GM23338 (cell line): ENCODE results near the gene PPP6R2. TPM values are rescaled to one million over a fixed set of nuclear protein-coding genes. Genes with fewer than 3 reads are reported as not detected.

Source experiments
- ATAC-seq: fragments of 200-7000 bp; cut with Tn5 transposase; 3 replicates; pipeline ENCODE4 v1.9.1; 2020
- DNase-seq: peaks from one replicate; pipeline ENCODE4 v3.0.0-alpha.2; 2015; ENCODE audit warnings: low spot score
- H2AFZ ChIP-seq: fragments of 200-600 bp; sonication (generic); 2 replicates; pipeline ENCODE4 v1.8.0; 2016; ENCODE audit warnings: antibody characterized with exemption, mild to moderate bottlenecking, moderate library complexity
- H3F3A ChIP-seq: fragments of 200-600 bp; sonication (generic); replicated peaks from 2 replicates; pipeline ENCODE4 v1.8.0; 2017; ENCODE audit warnings: antibody characterized with exemption, mixed run types, low read depth
- H3K27ac ChIP-seq: fragments of 200-600 bp; sonication (generic); 2 replicates; pipeline ENCODE4 v1.6.1; 2016; ENCODE audit warnings: low read depth
- H3K27me3 ChIP-seq: fragments of 200-600 bp; sonication (generic); 2 replicates; pipeline ENCODE4 v1.8.0; 2016; ENCODE audit warnings: mild to moderate bottlenecking, mixed run types, moderate library complexity; ENCODE audit not compliant: insufficient read depth
- H3K36me3 ChIP-seq: fragments of 200-600 bp; sonication (generic); 2 replicates; pipeline ENCODE4 v1.8.0; 2016; ENCODE audit warnings: mild to moderate bottlenecking; ENCODE audit not compliant: insufficient read depth
- H3K4me1 ChIP-seq: fragments of 200-600 bp; sonication (generic); 2 replicates; pipeline ENCODE4 v1.8.0; 2016; ENCODE audit warnings: mild to moderate bottlenecking, moderate library complexity; ENCODE audit not compliant: insufficient read depth
- H3K4me2 ChIP-seq: fragments of 200-600 bp; sonication (generic); 2 replicates; pipeline ENCODE4 v1.7.1; 2017; ENCODE audit warnings: mixed run types
- H3K4me3 ChIP-seq: fragments of 200-600 bp; sonication (generic); 2 replicates; pipeline ENCODE4 v1.6.1; 2016; ENCODE audit warnings: mixed run types
- H3K79me2 ChIP-seq: fragments of 200-600 bp; sonication (generic); replicated peaks from 2 replicates; pipeline ENCODE4 v1.8.0; 2017; ENCODE audit warnings: mild to moderate bottlenecking; ENCODE audit not compliant: insufficient read depth
- H3K9me2 ChIP-seq: fragments of 200-600 bp; sonication (generic); 2 replicates; pipeline ENCODE4 v1.8.0; 2017; ENCODE audit not compliant: insufficient read depth
- H4K20me1 ChIP-seq: fragments of 200-600 bp; sonication (generic); replicated peaks from 2 replicates; pipeline ENCODE4 v1.8.0; 2017; ENCODE audit warnings: mild to moderate bottlenecking; ENCODE audit not compliant: insufficient read depth
- H3K27ac Mint-ChIP-seq: 2 replicates; pipeline ENCODE4 v1.8.0; 2020; ENCODE audit warnings: inconsistent platforms, mild to moderate bottlenecking, moderate library complexity, mixed read lengths
- H3K27me3 Mint-ChIP-seq: 3 replicates; pipeline ENCODE4 v1.8.0; 2022; ENCODE audit warnings: low read depth, mild to moderate bottlenecking, moderate library complexity, mixed read lengths, inconsistent platforms; ENCODE audit not compliant: insufficient read depth, poor library complexity
- H3K36me3 Mint-ChIP-seq: 3 replicates; pipeline ENCODE4 v1.8.0; 2021; ENCODE audit warnings: low read depth, mild to moderate bottlenecking, inconsistent platforms, moderate library complexity, mixed read lengths
- H3K4me1 Mint-ChIP-seq: 3 replicates; pipeline ENCODE4 v1.8.0; 2020; ENCODE audit warnings: mild to moderate bottlenecking, inconsistent platforms, mixed read lengths
- H3K4me3 Mint-ChIP-seq: 3 replicates; pipeline ENCODE4 v1.8.0; 2021; ENCODE audit warnings: moderate library complexity, mild to moderate bottlenecking, inconsistent platforms, mixed read lengths
- H3K9me3 Mint-ChIP-seq: 3 replicates; pipeline ENCODE4 v1.8.0; 2020; ENCODE audit warnings: moderate library complexity, mild to moderate bottlenecking, inconsistent platforms, mixed read lengths
- CREB1 ChIP-seq: fragments of 250-450 bp; sonication (Bioruptor Pico); IDR thresholded peaks from 2 replicates; pipeline ENCODE4 v1.5.0; 2020; ENCODE audit warnings: low read depth, mild to moderate bottlenecking, moderate library complexity
- CTCF ChIP-seq, 2 experiments: fragments of 200-600 bp in 1 of 2; sonication (generic) in 1 of 2; conservative IDR thresholded peaks; 2 replicates each; pipeline versions ENCODE4 v1.5.1 to v1.6.1; 2016 to 2017; ENCODE audit warnings: antibody characterized with exemption in 2 of 2, low read depth in 2 of 2, mild to moderate bottlenecking in 2 of 2, moderate library complexity in 1 of 2
- ETS1 ChIP-seq: IDR thresholded peaks from 2 replicates; pipeline ENCODE4 v1.6.1; 2016; ENCODE audit warnings: antibody characterized with exemption
- EZH2 ChIP-seq: fragments of 200-600 bp; sonication (generic); IDR thresholded peaks from one replicate; pipeline ENCODE4 v1.8.0; 2017; ENCODE audit warnings: antibody characterized with exemption, mild to moderate bottlenecking, low read depth; ENCODE audit not compliant: unreplicated experiment
- EZH2phosphoT487 ChIP-seq: fragments of 200-600 bp; sonication (generic); IDR thresholded peaks from one replicate; pipeline ENCODE4 v1.8.1; 2018; ENCODE audit warnings: antibody characterized with exemption; ENCODE audit not compliant: unreplicated experiment
- JUNB ChIP-seq: IDR thresholded peaks from one replicate; pipeline ENCODE4 v1.6.1; 2016; ENCODE audit warnings: antibody characterized with exemption; ENCODE audit not compliant: unreplicated experiment
- NANOG ChIP-seq: IDR thresholded peaks from 2 replicates; pipeline ENCODE4 v1.6.1; 2016; ENCODE audit warnings: antibody characterized with exemption, borderline replicate concordance
- POLR2AphosphoS5 ChIP-seq: IDR thresholded peaks from 2 replicates; pipeline ENCODE4 v1.6.1; 2016; ENCODE audit warnings: antibody characterized with exemption, low read depth
- STAT1 ChIP-seq: IDR thresholded peaks from one replicate; pipeline ENCODE4 v1.6.1; 2016; ENCODE audit warnings: antibody characterized with exemption; ENCODE audit not compliant: unreplicated experiment
- ZNF114 ChIP-seq: fragments of 250-450 bp; sonication (Bioruptor Pico); IDR thresholded peaks from 2 replicates; pipeline ENCODE4 v1.5.0; 2020; ENCODE audit warnings: mild to moderate bottlenecking, moderate library complexity
- ZNF331 ChIP-seq: fragments of 250-450 bp; sonication (Bioruptor Pico); IDR thresholded peaks from 2 replicates; pipeline ENCODE4 v1.5.0; 2020; ENCODE audit warnings: low read depth, mild to moderate bottlenecking, moderate library complexity
- polyA plus RNA-seq: library from polyadenylated mRNA; unstranded; fragments of >200 nt; fragmentation: Nextera tagmentation; extraction: Ambion mirVana; gene quantifications from 2 replicates; pipeline ENCODE4 v1.2.1, GENCODE V29; 2016
- total RNA-seq: library from RNA; depleted of rRNA; stranded (reverse); fragments of >200 nt; shearing (Covaris generic); gene quantifications from 2 replicates; pipeline ENCODE4 v1.2.3, GENCODE V29; 2014

The PPP6R2 gene
- total and polyA plus RNA-seq, 2 experiments from 2014 or later: 11.9 to 45.8 TPM

- TF ChIP-seq EZH2: no peak
- TF ChIP-seq ETS1: no peak
- TF ChIP-seq CTCF (conservative IDR thresholded peaks at IDR 0.05; ENCODE audit: low read depth in 2 of 2): no peak
- no peak for TF ChIP-seq EZH2phosphoT487
- TF ChIP-seq STAT1: no peak
- TF ChIP-seq NANOG: no peak
- TF ChIP-seq ZNF331 (CRISPR knock-in tag): no peak
- TF ChIP-seq ZNF114 (CRISPR knock-in tag): no peak
- TF ChIP-seq CREB1 (CRISPR knock-in tag): no peak
Observed at GRCh38 chr22:50439871-50440331, 96.8 kb downstream of the PPP6R2 start (continued).

- Histone ChIP-seq H4K20me1 (no peaks in the 10 kb centered on the region; the same call in 1 of the 2 replicates), H3K4me1 (no peaks in the 10 kb centered on the region; the same call in 1 of the 2 replicates), H3K36me3 (no peaks in the 10 kb centered on the region), H3F3A (peaks cover 5% of the 10 kb centered on the region; the same call in 1 of the 2 replicates), H3K79me2 (no peaks in the 10 kb centered on the region), H3K9me2 (no peaks in the 10 kb centered on the region), H3K4me3 (no peak overlapping the region), H2AFZ (no peak overlapping the region), H3K27me3 (no peaks in the 10 kb centered on the region), H3K27ac (no peak overlapping the region), H3K4me2 (no peak overlapping the region)
- DNase-seq (no peak), ATAC-seq (peak; percentile 7; the same call in 2 of the 3 replicates)
- TF ChIP-seq CREB1 (CRISPR knock-in tag) (no peak), ZNF114 (CRISPR knock-in tag) (no peak), EZH2 (no peak), CTCF (conservative IDR thresholded peaks at IDR 0.05; ENCODE audit: low read depth in 2 of 2) (no peak), JUNB (no peak), ETS1 (no peak), POLR2AphosphoS5 (no peak), NANOG (no peak)
- no peak overlapping the region for H3K27ac Mint-ChIP-seq
- H3K9me3 Mint-ChIP-seq: no peaks in the 10 kb centered on the region
- peaks cover 21% of the 10 kb centered on the region for H3K27me3 Mint-ChIP-seq
- H3K4me3 Mint-ChIP-seq: no peak overlapping the region
- peaks cover 14% of the 10 kb centered on the region for H3K4me1 Mint-ChIP-seq
- H3K36me3 Mint-ChIP-seq: 0 out of 3 replicates have a peak, but pooled peaks cover 2% of the 10 kb centered on the region
Observed at GRCh38 chr22:50440544-50441249, 97.6 kb downstream of the PPP6R2 start.
